Thyroid gland (tissue), 4 donors: ENCODE measurements around the gene USP48.

Experiments
- POLR2A ChIP-seq, 2 donors: fragments of 450-650 bp; IDR thresholded peaks; one replicate each; pipeline ENCODE4 v1.6.1; 2017; ENCODE audit warnings: antibody characterized with exemption in 2 of 2, mild to moderate bottlenecking in 2 of 2, moderate library complexity in 1 of 2
- TF ChIP-seq, protein P1 (sequence below), 6 experiments: fragments of 200-600 bp in 3 of 6; fragments of 450-650 bp in 3 of 6; sonication (generic) in 3 of 6; IDR thresholded peaks; one replicate each; pipeline ENCODE4 v1.5.1; 2016 to 2019; ENCODE audit warnings: antibody characterized with exemption in 6 of 6, mild to moderate bottlenecking in 2 of 6, inconsistent platforms in 1 of 6, moderate library complexity in 1 of 6

GRCh38 chr1:21681426-21681825 is 101.5 kb downstream of the USP48 start:
- no peak for TF ChIP-seq POLR2A (IDR thresholded peaks at IDR 0.05)
- TF ChIP-seq, protein P1, sequence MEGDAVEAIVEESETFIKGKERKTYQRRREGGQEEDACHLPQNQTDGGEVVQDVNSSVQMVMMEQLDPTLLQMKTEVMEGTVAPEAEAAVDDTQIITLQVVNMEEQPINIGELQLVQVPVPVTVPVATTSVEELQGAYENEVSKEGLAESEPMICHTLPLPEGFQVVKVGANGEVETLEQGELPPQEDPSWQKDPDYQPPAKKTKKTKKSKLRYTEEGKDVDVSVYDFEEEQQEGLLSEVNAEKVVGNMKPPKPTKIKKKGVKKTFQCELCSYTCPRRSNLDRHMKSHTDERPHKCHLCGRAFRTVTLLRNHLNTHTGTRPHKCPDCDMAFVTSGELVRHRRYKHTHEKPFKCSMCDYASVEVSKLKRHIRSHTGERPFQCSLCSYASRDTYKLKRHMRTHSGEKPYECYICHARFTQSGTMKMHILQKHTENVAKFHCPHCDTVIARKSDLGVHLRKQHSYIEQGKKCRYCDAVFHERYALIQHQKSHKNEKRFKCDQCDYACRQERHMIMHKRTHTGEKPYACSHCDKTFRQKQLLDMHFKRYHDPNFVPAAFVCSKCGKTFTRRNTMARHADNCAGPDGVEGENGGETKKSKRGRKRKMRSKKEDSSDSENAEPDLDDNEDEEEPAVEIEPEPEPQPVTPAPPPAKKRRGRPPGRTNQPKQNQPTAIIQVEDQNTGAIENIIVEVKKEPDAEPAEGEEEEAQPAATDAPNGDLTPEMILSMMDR (IDR thresholded peaks at IDR 0.05): no peak
